PFSK-1 (cell line): ENCODE data around the gene MAP7.

Experiments
- FOXP2 ChIP-seq: optimal IDR thresholded peaks from 2 replicates; pipeline ENCODE3; 2011; ENCODE audit warnings: borderline replicate concordance, control low read depth, inconsistent platforms; ENCODE audit not compliant: insufficient read depth; ENCODE audit errors: extremely low read length, extremely low read depth
- POLR2AphosphoS5 ChIP-seq: IDR thresholded peaks from 2 replicates; pipeline ENCODE4 v1.6.1; 2012; ENCODE audit warnings: low read depth, mild to moderate bottlenecking, control low read depth, low read length, moderate library complexity
- SIN3A ChIP-seq: IDR thresholded peaks from 2 replicates; pipeline ENCODE4 v1.6.1; 2012; ENCODE audit warnings: mild to moderate bottlenecking, low read length, moderate library complexity, borderline replicate concordance; ENCODE audit not compliant: insufficient read depth
- TAF1 ChIP-seq: IDR thresholded peaks from 2 replicates; pipeline ENCODE4 v1.6.1; 2012; ENCODE audit warnings: low read length, control low read depth, borderline replicate concordance; ENCODE audit not compliant: insufficient read depth
- TF ChIP-seq, protein P1 (sequence below), 2 experiments: IDR thresholded peaks; 2 replicates each; pipeline versions ENCODE4 v1.6.1 to v1.8.0; 2011 to 2012; ENCODE audit warnings: low read depth in 2 of 2, low read length in 2 of 2, control low read depth in 1 of 2, inconsistent platforms in 1 of 2, mild to moderate bottlenecking in 1 of 2, moderate library complexity in 1 of 2; ENCODE audit not compliant: insufficient read depth in 1 of 2

Gene MAP7

DNA sequence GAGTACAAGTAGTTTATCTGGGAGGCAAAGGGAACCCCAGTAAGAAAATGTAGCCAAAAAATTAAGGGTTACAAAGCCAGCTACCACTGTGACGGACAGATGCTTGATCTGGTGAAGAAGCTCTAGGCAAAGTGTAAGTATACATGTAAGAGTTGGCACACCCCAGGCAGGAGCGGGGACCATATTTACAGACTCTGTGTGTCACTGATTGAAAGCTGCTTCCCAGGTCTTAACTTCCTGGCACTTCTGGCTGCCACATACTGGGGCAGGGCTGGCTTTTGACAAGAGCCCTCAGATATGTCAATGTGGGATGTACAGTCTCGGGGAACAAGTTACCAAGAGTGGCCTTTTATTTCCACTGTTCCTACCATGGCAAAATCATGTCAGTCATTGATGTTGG lies 212.6 kb downstream of the MAP7 start:
- TF ChIP-seq SIN3A, result no peak
- TF ChIP-seq, protein P1, sequence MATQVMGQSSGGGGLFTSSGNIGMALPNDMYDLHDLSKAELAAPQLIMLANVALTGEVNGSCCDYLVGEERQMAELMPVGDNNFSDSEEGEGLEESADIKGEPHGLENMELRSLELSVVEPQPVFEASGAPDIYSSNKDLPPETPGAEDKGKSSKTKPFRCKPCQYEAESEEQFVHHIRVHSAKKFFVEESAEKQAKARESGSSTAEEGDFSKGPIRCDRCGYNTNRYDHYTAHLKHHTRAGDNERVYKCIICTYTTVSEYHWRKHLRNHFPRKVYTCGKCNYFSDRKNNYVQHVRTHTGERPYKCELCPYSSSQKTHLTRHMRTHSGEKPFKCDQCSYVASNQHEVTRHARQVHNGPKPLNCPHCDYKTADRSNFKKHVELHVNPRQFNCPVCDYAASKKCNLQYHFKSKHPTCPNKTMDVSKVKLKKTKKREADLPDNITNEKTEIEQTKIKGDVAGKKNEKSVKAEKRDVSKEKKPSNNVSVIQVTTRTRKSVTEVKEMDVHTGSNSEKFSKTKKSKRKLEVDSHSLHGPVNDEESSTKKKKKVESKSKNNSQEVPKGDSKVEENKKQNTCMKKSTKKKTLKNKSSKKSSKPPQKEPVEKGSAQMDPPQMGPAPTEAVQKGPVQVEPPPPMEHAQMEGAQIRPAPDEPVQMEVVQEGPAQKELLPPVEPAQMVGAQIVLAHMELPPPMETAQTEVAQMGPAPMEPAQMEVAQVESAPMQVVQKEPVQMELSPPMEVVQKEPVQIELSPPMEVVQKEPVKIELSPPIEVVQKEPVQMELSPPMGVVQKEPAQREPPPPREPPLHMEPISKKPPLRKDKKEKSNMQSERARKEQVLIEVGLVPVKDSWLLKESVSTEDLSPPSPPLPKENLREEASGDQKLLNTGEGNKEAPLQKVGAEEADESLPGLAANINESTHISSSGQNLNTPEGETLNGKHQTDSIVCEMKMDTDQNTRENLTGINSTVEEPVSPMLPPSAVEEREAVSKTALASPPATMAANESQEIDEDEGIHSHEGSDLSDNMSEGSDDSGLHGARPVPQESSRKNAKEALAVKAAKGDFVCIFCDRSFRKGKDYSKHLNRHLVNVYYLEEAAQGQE (IDR thresholded peaks at IDR 0.05; ENCODE audit: insufficient read depth in 1 of 2, low read depth in 2 of 2, low read length in 2 of 2), result no peak
- TF ChIP-seq POLR2AphosphoS5, result no peak
- TF ChIP-seq FOXP2, result no peak
- TF ChIP-seq TAF1, result no peak

DNA sequence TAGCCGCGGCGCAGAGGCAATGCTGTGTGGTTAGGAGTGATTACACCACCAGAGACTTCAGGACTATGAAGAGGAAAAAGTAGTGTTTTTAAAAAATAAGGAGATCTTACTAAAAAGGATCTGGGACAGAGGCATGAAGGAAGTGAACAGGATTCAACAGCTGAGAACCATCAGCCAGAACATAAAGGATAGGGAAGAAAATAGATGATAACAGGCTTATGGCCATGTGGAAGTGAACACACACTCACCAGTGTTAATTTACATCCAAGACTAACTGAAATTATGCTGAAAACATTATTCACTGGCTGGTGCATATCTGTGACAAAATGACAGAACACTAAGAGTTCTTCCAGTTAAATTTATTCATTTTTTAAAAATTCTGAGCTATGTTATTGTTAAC lies 213.1 kb downstream of the MAP7 start:
- TF ChIP-seq SIN3A, result no peak
- TF ChIP-seq POLR2AphosphoS5, result no peak
- no peak for TF ChIP-seq FOXP2
- TF ChIP-seq, protein P1 (IDR thresholded peaks at IDR 0.05; ENCODE audit: insufficient read depth in 1 of 2, low read depth in 2 of 2, low read length in 2 of 2), result no peak
- TF ChIP-seq TAF1, result no peak

DNA sequence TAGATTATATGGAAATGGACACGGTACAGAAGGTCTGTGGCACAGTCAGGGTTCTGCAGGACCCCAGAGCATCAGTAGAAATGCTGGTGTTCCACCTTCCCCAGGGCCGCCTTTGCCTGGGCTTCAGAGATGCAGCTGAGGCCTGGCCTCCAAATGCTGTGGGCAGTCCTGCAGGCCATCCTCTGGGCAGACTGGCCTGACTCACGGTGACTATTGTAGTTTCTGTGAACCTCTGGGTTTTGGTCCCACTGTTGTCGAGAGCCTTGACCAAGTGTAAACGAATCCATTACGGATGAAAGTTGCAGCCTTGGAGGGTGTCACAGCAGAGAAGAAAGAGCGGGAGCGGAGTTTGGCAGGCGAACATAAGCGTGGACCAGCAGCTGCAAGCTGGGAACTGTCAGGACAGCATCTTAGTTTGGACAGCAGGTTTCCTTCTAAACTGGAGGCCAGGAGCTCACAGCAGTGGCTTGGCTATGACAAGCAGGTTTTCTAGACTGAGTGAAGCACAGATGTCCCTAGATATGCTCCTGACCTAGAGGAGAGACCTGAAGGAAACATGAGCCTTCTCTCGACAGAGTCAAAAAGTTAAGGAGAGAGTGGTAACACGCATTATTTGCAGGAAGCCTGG lies 214.4 kb downstream of the MAP7 start:
- TF ChIP-seq SIN3A, result no peak
- TF ChIP-seq, protein P1 (IDR thresholded peaks at IDR 0.05; ENCODE audit: insufficient read depth in 1 of 2, low read depth in 2 of 2, low read length in 2 of 2), result no peak
- TF ChIP-seq FOXP2, result no peak
- no peak for TF ChIP-seq TAF1
- no peak for TF ChIP-seq POLR2AphosphoS5

DNA sequence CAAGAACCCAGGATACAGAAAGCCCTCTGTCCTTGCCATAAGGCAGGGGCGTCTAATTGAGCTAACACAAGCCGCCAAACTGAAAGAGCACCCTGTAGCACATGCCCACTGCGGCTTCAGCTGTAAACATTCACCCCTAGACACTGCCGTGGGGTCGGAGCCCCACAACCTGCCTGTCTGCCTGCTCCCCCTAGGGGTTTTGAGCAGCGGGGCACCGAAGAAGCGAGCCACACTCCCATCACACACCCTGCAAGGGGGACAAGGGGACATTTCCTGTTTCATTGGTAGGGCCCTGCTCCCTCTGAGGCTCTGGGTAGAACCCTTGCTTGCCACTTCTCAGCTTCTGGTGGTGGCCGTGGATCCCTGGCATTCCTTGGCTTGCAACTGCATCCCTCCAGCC lies 215.4 kb downstream of the MAP7 start:
- TF ChIP-seq POLR2AphosphoS5, result no peak
- no peak for TF ChIP-seq FOXP2
- no peak for TF ChIP-seq SIN3A
- TF ChIP-seq, protein P1 (IDR thresholded peaks at IDR 0.05; ENCODE audit: insufficient read depth in 1 of 2, low read depth in 2 of 2, low read length in 2 of 2), result no peak
- TF ChIP-seq TAF1, result no peak

DNA sequence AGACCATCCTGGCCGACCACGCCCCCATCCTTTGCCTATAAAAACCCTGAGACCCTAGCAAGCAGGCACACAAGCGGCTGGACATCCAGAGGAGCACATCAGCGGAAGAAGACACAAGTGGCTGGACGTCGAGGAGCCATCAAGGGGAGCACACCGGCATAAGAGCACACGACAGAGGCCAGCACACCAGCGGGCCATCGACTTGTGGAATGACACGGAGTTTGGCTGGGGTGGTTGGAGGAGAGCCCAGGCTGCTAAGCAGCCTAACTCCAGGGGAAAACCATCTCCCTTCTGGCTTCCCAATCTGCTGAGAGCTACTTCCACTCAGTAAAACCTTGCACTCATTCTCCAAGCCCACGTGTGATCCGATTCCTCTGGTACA lies 215.8 kb downstream of the MAP7 start:
- TF ChIP-seq FOXP2, result no peak
- TF ChIP-seq TAF1, result no peak
- no peak for TF ChIP-seq POLR2AphosphoS5
- TF ChIP-seq, protein P1 (IDR thresholded peaks at IDR 0.05; ENCODE audit: insufficient read depth in 1 of 2, low read depth in 2 of 2, low read length in 2 of 2), result no peak
- TF ChIP-seq SIN3A, result no peak
